ENCODE measurements around the gene RHOF. TPM values are rescaled to one million over a fixed set of nuclear protein-coding genes. Genes with fewer than 3 reads are reported as not detected.

Gene RHOF
- total and polyA plus RNA-seq, 12 donors = 4.1 to 49.5 (median 21.8) TPM

DNA sequence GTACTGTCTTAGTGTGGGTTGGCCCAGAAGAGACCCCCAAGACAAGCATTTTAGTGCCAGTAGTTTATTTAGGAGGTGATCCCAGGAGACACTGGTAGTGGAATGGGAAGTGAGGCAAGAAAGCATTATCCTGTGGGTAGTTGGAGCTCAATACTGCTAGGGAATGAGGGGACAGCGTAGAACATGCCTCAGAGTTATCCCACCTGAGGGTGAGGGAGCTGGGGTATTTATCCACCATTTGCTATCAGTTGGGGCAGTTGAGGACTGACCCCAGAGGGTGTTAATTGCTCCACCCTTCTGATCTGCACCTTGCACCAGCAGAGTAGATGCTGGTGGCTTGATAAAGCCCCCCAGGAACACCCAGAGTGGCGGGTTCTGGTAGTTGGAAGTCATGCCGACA is 37.9 kb downstream of the RHOF start:
- no peak for DNase-seq
- Histone ChIP-seq H3K27ac (no peak overlapping the region), H3K4me1 (replicated peaks in 1 of 2) (no peaks in the 10 kb centered on the region), H3K4me3 (no peak overlapping the region), H3K36me3 (replicated peaks in 1 of 2) (no peaks in the 10 kb centered on the region), H3K27me3 (no peaks in the 10 kb centered on the region), H3K9me3 (replicated peaks in 1 of 3) (no peaks in the 10 kb centered on the region)
- intact Hi-C loops (cut with DNase I) = no loop called here
- 96 to 100% (median 99%) methylated on average over 3 of the region's 3 CpGs for WGBS, 4 donors
- TF ChIP-seq POLR2A (IDR thresholded peaks at IDR 0.05) (no peak), CTCF (IDR thresholded peaks at IDR 0.05) (no peak)

- no peak for TF ChIP-seq CTCF (IDR thresholded peaks at IDR 0.05)
- TF ChIP-seq POLR2A (IDR thresholded peaks at IDR 0.05) = no peak
- 92 to 97% (median 95%) methylated on average over 10 to 11 of the region's 11 CpGs for WGBS, 4 donors
- Histone ChIP-seq H3K4me1 (replicated peaks in 1 of 2) (no peaks in the 10 kb centered on the region), H3K4me3 (no peak overlapping the region), H3K27ac (no peak overlapping the region), H3K36me3 (replicated peaks in 1 of 2) (no peaks in the 10 kb centered on the region), H3K9me3 (replicated peaks in 1 of 3) (no peaks in the 10 kb centered on the region), H3K27me3 (no peaks in the 10 kb centered on the region)
- no peak for DNase-seq
- intact Hi-C loops (cut with DNase I) = no loop called here
Observed at GRCh38 chr12:121754836-121755235, 38.7 kb downstream of the RHOF start.

GRCh38 chr12:121753844-121754264 is 39.6 kb downstream of the RHOF start:
- no peaks in the 10 kb centered on the region for H3K36me3 ChIP-seq (replicated peaks in 1 of 2)

DNA sequence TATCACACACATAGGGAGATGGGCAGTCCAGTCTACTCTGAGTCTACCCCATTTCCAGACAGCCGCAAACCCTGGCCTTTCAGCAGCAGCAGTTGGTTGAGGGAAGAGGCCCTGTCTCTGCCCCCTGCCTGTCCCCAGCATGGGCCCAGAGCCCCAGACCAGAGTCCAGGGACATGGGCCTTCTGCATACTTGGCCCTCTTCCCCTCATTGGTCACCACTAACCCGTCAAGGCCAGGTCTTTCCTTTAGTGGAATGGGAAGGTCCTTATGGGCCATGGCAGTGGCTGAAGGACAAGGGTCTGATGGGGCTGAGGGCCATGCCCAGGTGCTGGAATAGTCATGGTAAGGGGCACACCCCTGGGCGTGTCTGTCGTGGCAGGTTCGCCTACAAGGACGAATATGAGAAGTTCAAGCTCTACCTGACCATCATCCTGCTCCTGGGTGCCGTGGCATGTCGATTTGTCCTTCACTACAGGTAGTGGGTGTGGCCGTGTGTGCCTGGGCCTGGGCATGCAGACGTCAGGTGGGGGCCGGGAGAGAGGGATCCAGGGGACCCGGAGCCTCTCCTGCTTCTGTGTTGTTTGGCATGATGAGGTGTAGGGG is 41.6 kb downstream of the RHOF start:
- Histone ChIP-seq H3K4me1 (replicated peaks in 1 of 2) (peaks cover 12 to 14% of the 10 kb centered on the region in 2 donors), H3K27me3 (no peaks in the 10 kb centered on the region), H3K4me3 (no peak overlapping the region), H3K9me3 (replicated peaks in 1 of 3) (no peaks in the 10 kb centered on the region), H3K36me3 (replicated peaks in 1 of 2) (no peaks in the 10 kb centered on the region), H3K27ac (no peak overlapping the region)
- intact Hi-C loops (cut with DNase I) = no loop called here
- TF ChIP-seq CTCF (IDR thresholded peaks at IDR 0.05) = no peak
- TF ChIP-seq POLR2A (IDR thresholded peaks at IDR 0.05) = no peak
- no peak for DNase-seq
- 70 to 94% (median 89%) methylated on average over 2 to 12 of the region's 12 CpGs for WGBS, 4 donors

More at GRCh38 chr12:121753844-121754264, 39.6 kb downstream of the RHOF start:
- H3K9me3 ChIP-seq (replicated peaks in 1 of 3) = no peaks in the 10 kb centered on the region
- H3K27me3 ChIP-seq = no peaks in the 10 kb centered on the region
- 81 to 87% (median 84%) methylated on average over 12 of the region's 12 CpGs for WGBS, 4 donors
- no peak overlapping the region for H3K4me3 ChIP-seq
- peaks cover 6% of the 10 kb centered on the region in 2 donors for H3K4me1 ChIP-seq (replicated peaks in 1 of 2)
- H3K27ac ChIP-seq = no peak overlapping the region
- no peak for DNase-seq
- TF ChIP-seq POLR2A (IDR thresholded peaks at IDR 0.05) (no peak), CTCF (IDR thresholded peaks at IDR 0.05) (no peak)
- intact Hi-C loops (cut with DNase I) = no loop called here

All from adrenal gland (tissue), 12 donors.